ENCODE results near the gene ATIC.

ATIC gene

GRCh38 chr2:215370112-215370965 lies 58.5 kb downstream of the ATIC start:
- DNase-seq, result no peak
- intact Hi-C loops (cut with DNase I), result no loop called here

GRCh38 chr2:215371915-215372897 lies 60.3 kb downstream of the ATIC start:
- intact Hi-C loops (cut with DNase I), result no loop called here
- DNase-seq, result no peak

- intact Hi-C loops (cut with DNase I), result no loop called here
- DNase-seq, result no peak
These were observed 61.2 kb downstream of the ATIC start for GRCh38 chr2:215372968-215373649.

GRCh38 chr2:215374002-215374401 lies 62.1 kb downstream of the ATIC start:
- intact Hi-C loops (cut with DNase I), result no loop called here
- no peak for DNase-seq

GRCh38 chr2:215374642-215375466 lies 63.0 kb downstream of the ATIC start:
- DNase-seq, result no peak
- intact Hi-C loops (cut with DNase I), result no loop called here

- DNase-seq, result no peak
- intact Hi-C loops (cut with DNase I), result no loop called here
These were observed 63.6 kb downstream of the ATIC start for GRCh38 chr2:215375467-215375830.

- intact Hi-C loops (cut with DNase I), result no loop called here
These were observed 64.4 kb downstream of the ATIC start for GRCh38 chr2:215376103-215376780.

GRCh38 chr2:215377283-215377682 lies 65.4 kb downstream of the ATIC start:
- intact Hi-C loops (cut with DNase I), result no loop called here
- no peak for DNase-seq

More at GRCh38 chr2:215376103-215376780, 64.4 kb downstream of the ATIC start:
- no peak for DNase-seq

- intact Hi-C loops (cut with DNase I), result no loop called here
- no peak for DNase-seq
These were observed 66.2 kb downstream of the ATIC start for GRCh38 chr2:215378045-215378444.

- intact Hi-C loops (cut with DNase I), result no loop called here
- DNase-seq, result no peak
These were observed 67.2 kb downstream of the ATIC start for GRCh38 chr2:215379039-215379438.

- intact Hi-C loops (cut with DNase I), result no loop called here
- no peak for DNase-seq
These were observed 68.1 kb downstream of the ATIC start for GRCh38 chr2:215379948-215380347.

- DNase-seq, result no peak
These were observed 68.8 kb downstream of the ATIC start for GRCh38 chr2:215380699-215381098.

GRCh38 chr2:215382011-215382410 lies 70.2 kb downstream of the ATIC start:
- no peak for DNase-seq
- intact Hi-C loops (cut with DNase I), result no loop called here

More at GRCh38 chr2:215380699-215381098, 68.8 kb downstream of the ATIC start:
- intact Hi-C loops (cut with DNase I), result no loop called here

- DNase-seq, result no peak
- intact Hi-C loops (cut with DNase I), result no loop called here
These were observed 70.6 kb downstream of the ATIC start for GRCh38 chr2:215382480-215382879.

GRCh38 chr2:215383652-215384279 lies 71.9 kb downstream of the ATIC start:
- no peak for DNase-seq
- intact Hi-C loops (cut with DNase I), result no loop called here

- no peak for DNase-seq
- intact Hi-C loops (cut with DNase I), result no loop called here
These were observed 72.9 kb downstream of the ATIC start for GRCh38 chr2:215384710-215385109.

GRCh38 chr2:215386566-215386965 lies 74.7 kb downstream of the ATIC start:
- intact Hi-C loops (cut with DNase I), result no loop called here

More at GRCh38 chr2:215386566-215386965, 74.7 kb downstream of the ATIC start:
- DNase-seq, result no peak
